NCI-H345 treated with DMSO at 0.1 percent for 48 hours (cell line): ENCODE data around the gene STAG1.
"Not testable (repeated sequence)": the region's sequence is repeated elsewhere in the genome, so short reads cannot be mapped to it uniquely, and the experiment has no call there.

Experiments
- DNase-seq: peaks from one replicate; lab custom pipeline; 2025; ENCODE audit not compliant: unreplicated experiment; lab: John Stamatoyannopoulos, UW

Gene STAG1

GRCh38 chr3:136752172-136752421, at the start of gene STAG1:
STAG1 (minus strand) TSS chr3:136752378; CDS start chr3:136630898, 121,480 bp downstream.
- no peak for DNase-seq

GRCh38 chr3:136801146-136801545, 49.0 kb upstream of the STAG1 start:
- not testable (repeated sequence) for DNase-seq

DNA sequence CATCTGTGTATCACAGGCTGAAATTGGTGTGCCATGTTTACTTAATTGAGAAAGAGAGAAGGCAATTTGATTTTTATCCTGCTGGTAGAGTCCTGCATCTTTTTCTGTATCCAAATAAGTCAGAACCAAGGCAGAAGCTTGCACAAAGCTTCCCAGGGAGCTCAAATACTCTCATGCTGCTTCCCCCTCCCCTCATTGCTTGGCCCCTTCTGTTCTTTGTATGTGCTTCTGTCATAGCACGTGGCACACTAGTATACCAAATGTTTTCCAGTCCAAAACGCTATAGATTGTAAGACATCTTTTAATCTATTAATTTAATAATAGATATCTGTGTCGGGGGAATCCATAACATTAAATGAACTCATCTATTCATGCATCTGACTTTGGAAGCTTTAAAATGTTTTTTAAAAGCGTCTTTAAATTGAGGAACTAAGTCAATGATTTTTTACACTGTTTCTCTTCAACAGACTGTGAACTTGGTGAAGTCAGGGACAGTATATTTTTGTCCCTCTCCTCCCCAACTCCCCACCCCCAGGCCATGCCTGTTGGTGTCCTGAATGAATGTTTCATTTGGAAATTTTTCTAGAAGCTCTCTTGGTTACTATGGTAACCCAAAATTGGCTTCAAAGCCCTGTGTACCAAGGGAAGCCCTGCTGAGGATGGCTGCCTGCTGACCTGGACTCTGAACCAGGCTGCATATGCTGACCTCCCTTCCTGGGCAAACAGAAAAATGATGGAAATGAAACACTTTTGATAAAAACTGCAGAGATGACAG, 40.6 kb upstream of the STAG1 start:
- DNase-seq, result no peak

- DNase-seq, result no peak
Observed at GRCh38 chr3:136790786-136791185, 38.6 kb upstream of the STAG1 start.

- DNase-seq, result no peak
Observed at GRCh38 chr3:136789976-136790375, 37.8 kb upstream of the STAG1 start.

GRCh38 chr3:136788154-136788553, 36.0 kb upstream of the STAG1 start:
- DNase-seq, result no peak

GRCh38 chr3:136787349-136787748, 35.2 kb upstream of the STAG1 start:
- DNase-seq, result no peak

- no peak for DNase-seq
Observed at GRCh38 chr3:136783708-136784191, 31.6 kb upstream of the STAG1 start.

GRCh38 chr3:136780741-136781140, 28.6 kb upstream of the STAG1 start:
- no peak for DNase-seq

GRCh38 chr3:136778865-136779264, 26.7 kb upstream of the STAG1 start:
- no peak for DNase-seq

- no peak for DNase-seq
Observed at GRCh38 chr3:136772709-136773108, 20.5 kb upstream of the STAG1 start.

- DNase-seq, result not testable (repeated sequence)
Observed at GRCh38 chr3:136758160-136759102, 6.3 kb upstream of the STAG1 start.

DNA sequence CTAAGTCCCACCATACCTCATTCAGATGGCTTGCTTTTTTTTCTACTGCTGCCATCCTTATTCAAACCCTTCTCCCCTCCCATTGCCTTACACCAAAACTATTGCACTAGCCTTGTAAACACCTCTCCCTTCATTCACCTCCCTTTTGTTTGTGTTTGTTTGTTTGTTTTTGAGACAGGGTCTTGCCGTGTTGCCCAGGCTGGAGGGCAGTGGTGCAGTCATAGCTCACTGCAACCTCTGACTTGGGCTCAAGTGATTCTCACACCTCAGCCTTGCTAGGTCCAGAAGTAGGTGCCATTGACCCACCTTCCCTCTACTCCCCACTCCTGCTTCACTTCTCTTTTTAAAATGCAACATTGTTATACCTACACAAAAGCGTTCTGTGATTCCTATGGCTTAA, 3.0 kb upstream of the STAG1 start:
- no peak for DNase-seq

DNA sequence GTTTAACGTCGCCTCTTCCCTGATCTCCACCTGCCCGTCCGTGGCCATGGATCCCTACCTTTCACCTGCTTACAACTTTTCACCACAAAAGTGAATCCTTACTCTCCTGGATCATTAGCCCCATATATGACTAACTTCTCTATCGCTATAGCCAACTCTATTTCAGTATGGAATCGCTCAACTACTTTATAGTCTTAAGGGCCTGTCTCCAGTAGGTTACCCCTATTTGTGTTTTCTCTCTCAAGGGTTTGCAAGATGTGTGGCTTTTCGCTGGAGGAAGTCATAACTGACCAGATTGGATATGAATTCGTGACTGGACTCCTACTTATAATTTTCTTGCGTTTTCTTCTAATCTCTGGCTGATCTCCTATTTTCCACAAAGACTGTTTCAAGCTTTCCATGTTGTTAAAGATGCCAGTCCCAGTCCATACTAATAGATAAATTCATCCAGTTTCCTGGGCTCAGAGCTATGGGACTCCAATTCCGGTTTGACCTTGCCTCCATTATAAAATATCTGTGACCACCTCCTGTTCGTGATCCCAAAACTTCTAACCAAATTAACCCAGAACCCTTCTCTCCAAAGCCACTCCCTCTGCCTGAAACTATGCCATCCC, 1.3 kb upstream of the STAG1 start:
- no peak for DNase-seq

DNA sequence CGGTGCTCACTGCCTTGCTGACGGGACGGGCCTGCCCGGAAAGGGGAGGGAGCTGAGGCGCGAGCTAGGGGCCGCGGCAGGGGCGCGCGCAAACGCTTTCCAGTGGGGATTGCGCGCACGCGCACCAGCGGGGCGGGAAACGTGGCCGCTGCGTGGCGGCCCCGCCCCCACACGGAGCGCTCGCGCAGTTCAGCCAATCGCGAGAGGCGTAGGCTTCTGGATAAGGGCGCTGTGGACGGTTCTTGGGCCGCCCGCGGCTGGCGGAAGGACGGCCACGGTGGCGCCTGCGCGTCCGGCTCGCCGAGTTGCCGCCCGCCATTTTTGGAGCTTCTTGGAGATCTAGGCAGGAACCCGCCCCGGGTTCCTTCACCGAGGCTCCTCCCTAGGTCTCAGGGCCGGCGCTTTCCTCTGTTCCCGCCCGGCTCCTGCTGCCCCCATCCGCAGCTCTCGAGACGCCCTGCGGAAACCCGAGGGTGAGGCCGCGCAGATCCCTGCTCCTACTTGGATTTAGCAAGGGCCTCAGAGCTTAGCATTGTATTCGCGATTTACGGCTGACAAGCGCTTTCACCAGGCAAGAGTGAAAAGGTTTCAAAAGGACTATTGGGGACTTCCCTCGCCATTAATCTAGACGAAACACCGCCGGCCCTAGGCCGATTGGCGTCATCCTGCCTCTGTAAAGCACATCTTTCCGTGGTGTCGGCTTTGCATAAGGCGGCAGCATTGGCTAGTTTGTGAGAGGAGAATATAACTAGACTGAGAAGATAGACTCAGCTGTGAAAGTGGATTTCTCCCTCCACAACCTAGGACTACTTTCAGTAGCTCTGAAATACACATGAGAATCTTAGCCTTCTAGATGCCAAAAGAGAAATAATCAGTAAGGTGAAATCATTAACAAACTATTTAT, 496 bp upstream of the STAG1 start:
- peak; percentile 88 for DNase-seq

GRCh38 chr3:136751316-136752171, 634 bp downstream of the STAG1 start:
- DNase-seq, result peak; percentile 11

DNA sequence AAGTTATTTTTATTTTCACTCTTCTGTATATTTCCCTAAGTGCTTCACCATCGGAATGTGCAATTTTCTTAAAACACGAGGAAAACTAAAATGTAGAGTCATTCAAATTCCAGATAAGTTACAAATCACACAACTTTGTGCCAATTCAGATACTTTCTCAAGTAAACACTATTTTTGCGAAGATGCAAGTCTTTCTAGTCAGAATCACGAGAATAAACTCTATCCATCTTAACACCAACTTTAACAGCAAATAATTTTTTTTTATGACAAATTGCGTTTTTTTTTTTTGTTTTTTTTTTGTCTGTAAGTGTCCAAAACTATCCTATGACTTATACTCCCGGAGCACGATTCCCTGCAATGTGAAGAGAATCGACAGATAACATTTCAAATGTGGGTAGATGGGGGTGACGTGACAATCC, 1.3 kb downstream of the STAG1 start:
- DNase-seq, result no peak

DNA sequence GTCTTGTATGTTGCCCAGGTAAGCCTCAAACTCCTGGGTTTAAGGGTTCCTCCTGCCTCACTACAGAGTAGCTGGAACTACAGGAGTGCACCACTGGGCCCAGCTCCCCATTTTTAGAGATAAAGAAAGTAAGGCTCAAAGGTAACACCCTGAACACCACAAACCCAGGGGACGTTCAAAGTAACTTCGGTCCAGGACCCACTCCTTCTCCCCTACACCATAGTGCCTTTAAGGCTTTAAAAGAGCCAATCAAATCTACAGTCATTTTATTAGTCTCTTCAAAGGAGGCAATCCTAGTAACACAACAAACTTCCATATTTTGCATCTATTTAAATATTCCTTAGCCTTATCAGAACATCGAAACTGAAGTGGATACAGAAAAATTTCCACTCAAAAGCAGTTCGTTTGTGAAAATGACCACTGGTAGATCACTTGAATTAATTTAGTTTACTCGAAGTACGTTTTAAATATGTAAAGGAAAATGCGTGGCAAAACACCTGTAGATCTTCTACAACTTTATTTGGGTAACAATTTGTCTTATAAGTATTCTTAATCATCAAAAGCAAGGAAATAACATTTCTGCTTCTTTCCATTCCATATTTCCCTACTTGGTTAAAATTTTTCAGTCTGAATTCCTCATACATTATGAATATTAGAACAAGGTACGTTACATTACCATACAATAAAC, 1.8 kb downstream of the STAG1 start:
- DNase-seq, result no peak

DNA sequence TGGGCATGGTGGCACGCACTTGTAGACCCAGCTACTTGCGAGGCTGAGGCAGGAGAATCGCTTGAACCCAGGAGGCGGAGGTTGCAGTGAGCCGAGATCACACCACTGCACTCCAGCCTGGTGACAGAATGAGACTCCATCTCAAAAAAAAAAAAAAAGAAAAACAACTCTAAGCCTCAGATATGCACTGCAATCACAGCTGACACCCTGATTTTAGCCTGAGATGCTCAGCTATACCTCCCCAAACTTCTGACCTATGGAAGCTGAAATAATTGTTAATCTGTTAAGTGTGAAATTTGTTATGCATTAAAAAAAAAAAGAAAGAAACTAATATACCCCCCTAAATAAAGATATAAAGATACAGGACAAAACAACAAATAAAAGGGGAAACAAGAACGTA, 2.6 kb downstream of the STAG1 start:
- not testable (repeated sequence) for DNase-seq
